GM12878 (cell line): ENCODE measurements around the gene SLC7A1. TPM values are rescaled to one million over a fixed set of nuclear protein-coding genes. Genes with fewer than 3 reads are reported as not detected.

ENCODE experiments used
- ATAC-seq: fragments of 200-7000 bp; cut with Tn5 transposase; 3 replicates; pipeline ENCODE4 v1.9.1; 2020; ENCODE audit warnings: mild to moderate bottlenecking, moderate library complexity
- BruUV-seq: library from RNA; stranded (reverse); fragments of 400-500 nt; replicated peaks from 2 replicates; lab custom pipeline; 2021; lab: Mats Ljungman, UMichigan
- CTCF ChIA-PET: fragments of 300-600 bp; sonication (Branson Sonifier 250); formaldehyde crosslinking; extraction: SDS; loops from one replicate; lab custom pipeline; 2021; ENCODE audit warnings: inconsistent platforms; lab: Yijun Ruan, JAX
- POLR2A ChIA-PET: fragments of 350-600 bp; formaldehyde crosslinking; extraction: SDS; loops from one replicate; lab custom pipeline; 2021; ENCODE audit warnings: inconsistent platforms; lab: Charles Lee
- RAD21 ChIA-PET: fragments of 300-600 bp; sonication (Branson Sonifier 250); formaldehyde crosslinking; loops from one replicate; lab custom pipeline; 2023; ENCODE audit warnings: antibody characterized with exemption; ENCODE audit not compliant: unreplicated experiment; lab: Charles Lee
- SMC1A ChIA-PET: fragments of 300-600 bp; sonication (Branson Sonifier 250); formaldehyde crosslinking; loops from one replicate; lab custom pipeline; 2023; ENCODE audit not compliant: unreplicated experiment, uncharacterized antibody; lab: Charles Lee
- DNase-seq: peaks from one replicate; pipeline ENCODE4 v3.0.0-alpha.2; 2011; ENCODE audit warnings: low read depth, low spot score
- FAIRE-seq: peaks from 3 replicates; lab custom pipeline; 2011; peaks lifted over from hg19 to GRCh38; lab: Jason Lieb, UNC
- H2AFZ ChIP-seq: 2 replicates; pipeline ENCODE4 v1.6.0; 2011; ENCODE audit warnings: low read depth, low read length, control low read depth; ENCODE audit not compliant: control insufficient read depth
- H3K27ac ChIP-seq: 2 replicates; pipeline ENCODE4 v1.5.1; 2011; ENCODE audit warnings: control low read depth; ENCODE audit not compliant: control insufficient read depth, insufficient read depth
- H3K27me3 ChIP-seq, 2 experiments: replicated peaks in 1 of 2; 2 replicates each; pipeline versions ENCODE4 v1.6.0 to v1.6.1; 2011; ENCODE audit warnings: low read length in 1 of 2; ENCODE audit not compliant: control insufficient read depth in 2 of 2, insufficient read depth in 2 of 2
- H3K36me3 ChIP-seq, 2 experiments: 2 replicates each; pipeline ENCODE4 v1.5.1; 2011; ENCODE audit warnings: low read length in 1 of 2; ENCODE audit not compliant: control insufficient read depth in 2 of 2, insufficient read depth in 2 of 2
- H3K4me1 ChIP-seq: 2 replicates; pipeline ENCODE4 v1.6.1; 2011; ENCODE audit warnings: mild to moderate bottlenecking, low read length, moderate library complexity, mixed read lengths; ENCODE audit not compliant: control insufficient read depth, insufficient read depth
- H3K4me2 ChIP-seq: 2 replicates; pipeline ENCODE4 v1.6.0; 2011; ENCODE audit warnings: control low read depth; ENCODE audit not compliant: control insufficient read depth, insufficient read depth
- H3K4me3 ChIP-seq: fragments of 200-600 bp; sonication (generic); 2 replicates; pipeline ENCODE4 v1.5.1; 2016
- H3K79me2 ChIP-seq: 2 replicates; pipeline ENCODE4 v1.6.0; 2011; ENCODE audit warnings: low read length; ENCODE audit not compliant: control insufficient read depth, insufficient read depth
- H3K9ac ChIP-seq: 2 replicates; pipeline ENCODE4 v1.8.0; 2011; ENCODE audit warnings: low read length, control low read depth, mixed read lengths; ENCODE audit not compliant: control insufficient read depth, insufficient read depth
- H3K9me3 ChIP-seq: replicated peaks from 3 replicates; pipeline ENCODE4 v1.5.1; 2011; ENCODE audit warnings: mild to moderate bottlenecking, low read length; ENCODE audit not compliant: control insufficient read depth, insufficient read depth
- H4K20me1 ChIP-seq: 2 replicates; pipeline ENCODE4 v1.6.0; 2011; ENCODE audit not compliant: control insufficient read depth, insufficient read depth
- BMI1 ChIP-seq: fragments of 450-650 bp; IDR thresholded peaks from 2 replicates; pipeline ENCODE4 v1.6.1; 2016; ENCODE audit warnings: mild to moderate bottlenecking, moderate library complexity, borderline replicate concordance
- CHD4 ChIP-seq: fragments of 200-600 bp; sonication (generic); IDR thresholded peaks from 2 replicates; pipeline ENCODE4 v1.6.1; 2016; ENCODE audit warnings: mild to moderate bottlenecking
- NFYB ChIP-seq: IDR thresholded peaks from 2 replicates; pipeline ENCODE4 v1.6.1; 2011; ENCODE audit warnings: low read depth, mild to moderate bottlenecking, low read length, improper control_type of control experiment, moderate library complexity; ENCODE audit not compliant: insufficient read depth
- POLR2AphosphoS5 ChIP-seq: IDR thresholded peaks from 2 replicates; pipeline ENCODE4 v1.6.1; 2011; ENCODE audit warnings: mild to moderate bottlenecking, low read length, inconsistent platforms
- RBBP5 ChIP-seq: fragments of 200-600 bp; sonication (generic); conservative IDR thresholded peaks from 2 replicates; pipeline ENCODE4 v1.6.1; 2016
- RFX5 ChIP-seq: IDR thresholded peaks from 2 replicates; pipeline ENCODE4 v1.6.1; 2011; ENCODE audit warnings: low read depth, low read length, improper control_type of control experiment
- SMAD1 ChIP-seq: fragments of 450-650 bp; IDR thresholded peaks from 2 replicates; pipeline ENCODE4 v1.6.1; 2018; ENCODE audit warnings: mild to moderate bottlenecking, low read depth; ENCODE audit not compliant: partially characterized antibody
- ZNF207 ChIP-seq: fragments of 450-650 bp; IDR thresholded peaks from 2 replicates; pipeline ENCODE4 v1.6.1; 2014; ENCODE audit warnings: antibody characterized with exemption, mild to moderate bottlenecking, borderline replicate concordance
- WGBS: methylation state at CpG from one replicate; pipeline ENCODE4 v1.1.6; 2016; ENCODE audit warnings: low lambda C conversion rate; ENCODE audit not compliant: insufficient replicate concordance, insufficient coverage; ENCODE audit errors: missing lambda C conversion rate; 5-methylcytosine and 5-hydroxymethylcytosine counted together
- in situ Hi-C: fragments of 300-500 bp; cut with MboI; formaldehyde crosslinking; loops from 9 replicates; pipeline ENCODE4 v1.14.3; 2018; ENCODE audit warnings: mixed read lengths
- intact Hi-C: fragments of 100-400 bp; cut with micrococcal nuclease; formaldehyde crosslinking; loops from one replicate; pipeline ENCODE4 v1.14.2; 2022; ENCODE audit not compliant: unreplicated experiment
- polyA plus RNA-seq, 11 experiments: library from polyadenylated mRNA; depleted of rRNA in 4 of 11; unstranded in 6 of 11; stranded (reverse) in 5 of 11; fragments of >200 nt; fragmentation: Nextera tagmentation in 4 of 11; fragmentation: Illumina TruSeq in 1 of 11; extraction: Ambion mirVana in 4 of 11; extraction: Trizol in 1 of 11; gene quantifications; 1 replicate in 1 of 11; 2 replicates in 10 of 11; pipeline versions ENCODE4 v1.2.1 to v1.2.3, GENCODE V29; 2011 to 2016; ENCODE audit warnings: inconsistent platforms in 2 of 11, missing spikeins in 2 of 11, low read depth in 1 of 11
- total RNA-seq, 4 experiments: library from RNA; depleted of rRNA in 3 of 4; stranded (reverse); fragments of >200 nt in 3 of 4; fragmentation: Illumina TruSeq in 1 of 4; extraction: Trizol in 1 of 4; gene quantifications; 2 replicates each; pipeline versions ENCODE4 v1.2.1 to v1.2.3, GENCODE V29; 2013 to 2021
- TF ChIP-seq, protein P1 (sequence below): IDR thresholded peaks from 2 replicates; pipeline ENCODE4 v1.6.1; 2012; ENCODE audit warnings: low read depth, low read length, improper control_type of control experiment
- TF ChIP-seq, protein P2 (sequence below): fragments of 450-650 bp; IDR thresholded peaks from 2 replicates; pipeline ENCODE4 v1.6.1; 2017; ENCODE audit warnings: mild to moderate bottlenecking, moderate library complexity

SLC7A1 gene
- total and polyA plus RNA-seq, 10 of the 15 experiments (the other 5 are each of a cell fraction or from before 2014, with no cell fraction given): 6.4 to 91.7 (median 23.4) TPM

DNA sequence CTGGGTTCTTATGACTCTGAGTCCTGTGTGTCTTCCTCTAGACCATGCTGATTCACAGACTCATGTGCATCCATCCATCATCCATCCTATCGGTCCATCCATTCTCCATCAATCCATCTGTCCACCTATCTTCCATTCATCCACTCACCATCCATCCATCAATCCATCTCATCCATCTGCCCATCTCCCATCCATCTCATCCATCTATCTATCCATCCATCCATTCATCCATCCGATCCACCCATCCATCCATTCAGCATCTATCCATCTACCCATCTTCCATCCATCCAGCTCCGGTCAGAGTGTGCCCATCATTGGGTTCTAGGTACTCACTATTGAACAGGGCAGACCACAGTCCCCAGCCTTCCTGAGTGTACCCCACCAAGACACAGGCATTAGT, 75.6 kb downstream of the SLC7A1 start:
- H3K27me3 ChIP-seq: no peaks in the 10 kb centered on the region
- no peak overlapping the region for H2AFZ ChIP-seq
- 92% methylated on average over 3 of the region's 3 CpGs for WGBS
- FAIRE-seq: no peak
- in situ Hi-C loops: no loop called here
- H3K4me2 ChIP-seq: no peak overlapping the region
- no peaks in the 10 kb centered on the region for H3K79me2 ChIP-seq
- no peak overlapping the region for H3K4me3 ChIP-seq
- no peaks in the 10 kb centered on the region for H3K9me3 ChIP-seq
- ChIA-PET POLR2A (no interaction called here), CTCF (no interaction called here), SMC1A (no interaction called here), RAD21 (no interaction called here)
- no peaks in the 10 kb centered on the region for H3K4me1 ChIP-seq
- no peaks in the 10 kb centered on the region for H4K20me1 ChIP-seq
- no peak overlapping the region for H3K27ac ChIP-seq
- ATAC-seq: no peak
- no peak for TF ChIP-seq POLR2AphosphoS5
- no peak for TF ChIP-seq NFYB
- TF ChIP-seq, protein P1, sequence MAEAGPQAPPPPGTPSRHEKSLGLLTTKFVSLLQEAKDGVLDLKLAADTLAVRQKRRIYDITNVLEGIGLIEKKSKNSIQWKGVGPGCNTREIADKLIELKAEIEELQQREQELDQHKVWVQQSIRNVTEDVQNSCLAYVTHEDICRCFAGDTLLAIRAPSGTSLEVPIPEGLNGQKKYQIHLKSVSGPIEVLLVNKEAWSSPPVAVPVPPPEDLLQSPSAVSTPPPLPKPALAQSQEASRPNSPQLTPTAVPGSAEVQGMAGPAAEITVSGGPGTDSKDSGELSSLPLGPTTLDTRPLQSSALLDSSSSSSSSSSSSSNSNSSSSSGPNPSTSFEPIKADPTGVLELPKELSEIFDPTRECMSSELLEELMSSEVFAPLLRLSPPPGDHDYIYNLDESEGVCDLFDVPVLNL: no peak
- TF ChIP-seq CHD4: no peak
- no peak for TF ChIP-seq SMAD1
- TF ChIP-seq RFX5: no peak
- no peak for TF ChIP-seq RBBP5
- TF ChIP-seq, protein P2, sequence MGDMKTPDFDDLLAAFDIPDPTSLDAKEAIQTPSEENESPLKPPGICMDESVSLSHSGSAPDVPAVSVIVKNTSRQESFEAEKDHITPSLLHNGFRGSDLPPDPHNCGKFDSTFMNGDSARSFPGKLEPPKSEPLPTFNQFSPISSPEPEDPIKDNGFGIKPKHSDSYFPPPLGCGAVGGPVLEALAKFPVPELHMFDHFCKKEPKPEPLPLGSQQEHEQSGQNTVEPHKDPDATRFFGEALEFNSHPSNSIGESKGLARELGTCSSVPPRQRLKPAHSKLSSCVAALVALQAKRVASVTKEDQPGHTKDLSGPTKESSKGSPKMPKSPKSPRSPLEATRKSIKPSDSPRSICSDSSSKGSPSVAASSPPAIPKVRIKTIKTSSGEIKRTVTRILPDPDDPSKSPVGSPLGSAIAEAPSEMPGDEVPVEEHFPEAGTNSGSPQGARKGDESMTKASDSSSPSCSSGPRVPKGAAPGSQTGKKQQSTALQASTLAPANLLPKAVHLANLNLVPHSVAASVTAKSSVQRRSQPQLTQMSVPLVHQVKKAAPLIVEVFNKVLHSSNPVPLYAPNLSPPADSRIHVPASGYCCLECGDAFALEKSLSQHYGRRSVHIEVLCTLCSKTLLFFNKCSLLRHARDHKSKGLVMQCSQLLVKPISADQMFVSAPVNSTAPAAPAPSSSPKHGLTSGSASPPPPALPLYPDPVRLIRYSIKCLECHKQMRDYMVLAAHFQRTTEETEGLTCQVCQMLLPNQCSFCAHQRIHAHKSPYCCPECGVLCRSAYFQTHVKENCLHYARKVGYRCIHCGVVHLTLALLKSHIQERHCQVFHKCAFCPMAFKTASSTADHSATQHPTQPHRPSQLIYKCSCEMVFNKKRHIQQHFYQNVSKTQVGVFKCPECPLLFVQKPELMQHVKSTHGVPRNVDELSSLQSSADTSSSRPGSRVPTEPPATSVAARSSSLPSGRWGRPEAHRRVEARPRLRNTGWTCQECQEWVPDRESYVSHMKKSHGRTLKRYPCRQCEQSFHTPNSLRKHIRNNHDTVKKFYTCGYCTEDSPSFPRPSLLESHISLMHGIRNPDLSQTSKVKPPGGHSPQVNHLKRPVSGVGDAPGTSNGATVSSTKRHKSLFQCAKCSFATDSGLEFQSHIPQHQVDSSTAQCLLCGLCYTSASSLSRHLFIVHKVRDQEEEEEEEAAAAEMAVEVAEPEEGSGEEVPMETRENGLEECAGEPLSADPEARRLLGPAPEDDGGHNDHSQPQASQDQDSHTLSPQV: no peak
- TF ChIP-seq ZNF207: no peak
- no peak for TF ChIP-seq BMI1
- H3K36me3 ChIP-seq: peaks cover 47 to 51% of the 10 kb centered on the region in 2 experiments
- no peak overlapping the region for H3K9ac ChIP-seq
- BruUV-seq: no TSS peak
- intact Hi-C loops: no loop called here
- DNase-seq: no peak
